ENCODE results near the gene TCF20. TPM values are rescaled to one million over a fixed set of nuclear protein-coding genes. Genes with fewer than 3 reads are reported as not detected.

TCF20 gene
- total RNA-seq, 2 experiments from 2014 or later, result 61.6 to 64.1 TPM

DNA sequence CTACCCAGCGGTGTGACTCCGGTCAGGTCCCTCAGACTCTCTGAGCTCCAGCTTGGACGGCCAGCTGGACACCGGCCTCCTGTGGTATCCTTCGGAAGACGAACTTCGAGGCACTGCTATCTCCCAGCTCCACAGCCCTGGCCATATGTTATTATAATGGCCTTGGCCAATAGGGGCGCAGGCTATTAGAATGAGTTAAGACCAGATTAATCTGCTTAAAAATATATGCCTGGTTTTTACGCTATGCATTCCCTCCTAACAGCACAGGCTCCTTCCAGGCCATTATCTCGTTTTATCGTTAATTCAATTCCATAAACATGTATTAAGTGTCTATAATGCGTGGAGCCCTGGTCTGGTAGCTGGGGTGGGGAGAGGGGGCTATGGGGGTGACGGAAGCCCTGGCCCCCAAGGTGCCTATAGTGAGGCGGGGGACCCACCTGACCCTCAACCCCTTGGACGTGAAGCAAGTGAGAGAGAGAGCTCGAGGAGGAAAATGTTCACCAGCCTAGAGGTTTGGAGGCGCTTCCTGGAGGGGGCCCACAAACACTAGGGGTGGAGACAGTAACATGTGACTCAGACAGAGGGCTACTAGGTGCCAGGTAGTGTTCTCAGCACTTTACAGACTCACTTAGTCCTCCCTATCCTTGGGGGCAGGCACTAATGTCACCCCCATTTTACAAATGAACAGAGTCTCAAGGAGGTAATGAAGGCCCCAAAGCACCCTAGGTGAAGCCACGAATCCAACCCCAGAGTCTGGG lies 37.5 kb upstream of the TCF20 start:
- Histone ChIP-seq H3K36me3 (ENCODE audit: insufficient read depth, low read length) (no peaks in the 10 kb centered on the region), H3K4me3 (ENCODE audit: low read length) (no peak overlapping the region), H3K27ac (ENCODE audit: low read depth in 1 of 2, low read length in 2 of 2) (no peak overlapping the region), H3K27me3 (ENCODE audit: control insufficient read depth in 1 of 2, insufficient read depth in 2 of 2, low read length in 2 of 2) (no peaks in the 10 kb centered on the region), H3K9me3 (ENCODE audit: control insufficient read depth in 1 of 2, insufficient read depth in 1 of 2, low read length in 2 of 2) (peaks cover 0 to 3% of the 10 kb centered on the region in 2 experiments), H3K4me1 (ENCODE audit: insufficient read depth, low read length) (peaks cover 61% of the 10 kb centered on the region)
- ATAC-seq (ENCODE audit: poor library complexity), result no peak
- Mint-ChIP-seq H3K9me3 (no peaks in the 10 kb centered on the region), H3K36me3 (ENCODE audit: low read depth) (no peaks in the 10 kb centered on the region), H3K27ac (peak overlapping the region; percentile 27), H3K4me3 (peak overlapping the region; percentile 42), H3K27me3 (no peaks in the 10 kb centered on the region), H3K4me1 (ENCODE audit: low read depth) (peaks cover 65% of the 10 kb centered on the region)
- ChIA-PET POLR2A (interaction anchor here (1.8 kb wide), 1 partner anchor 20 kb away, joined by 4 read pairs; no protein-coding TSS in a partner anchor), CTCF (no interaction called here)
- no peak for DNase-seq
- intact Hi-C loops (cut with DNase I, micrococcal nuclease), result no loop called here
- TF ChIP-seq CTCF (IDR thresholded peaks at IDR 0.05), result no peak

- Histone ChIP-seq H3K4me3 (ENCODE audit: low read length) (no peak overlapping the region), H3K27ac (ENCODE audit: low read depth in 1 of 2, low read length in 2 of 2) (no peak overlapping the region), H3K4me1 (ENCODE audit: insufficient read depth, low read length) (peaks cover 62% of the 10 kb centered on the region), H3K36me3 (ENCODE audit: insufficient read depth, low read length) (no peaks in the 10 kb centered on the region), H3K27me3 (ENCODE audit: control insufficient read depth in 1 of 2, insufficient read depth in 2 of 2, low read length in 2 of 2) (no peaks in the 10 kb centered on the region), H3K9me3 (ENCODE audit: control insufficient read depth in 1 of 2, insufficient read depth in 1 of 2, low read length in 2 of 2) (peaks cover 0 to 3% of the 10 kb centered on the region in 2 experiments)
- POLR2A ChIA-PET, result interaction anchor here (1.3 kb wide), 1 partner anchor 10 kb away, joined by 4 read pairs; no protein-coding TSS in a partner anchor
- ATAC-seq (ENCODE audit: poor library complexity) (no peak), DNase-seq (no peak)
- TF ChIP-seq CTCF (IDR thresholded peaks at IDR 0.05), result no peak
- intact Hi-C loops (cut with DNase I, micrococcal nuclease), result no loop called here
- peaks cover 68% of the 10 kb centered on the region for H3K4me1 Mint-ChIP-seq (ENCODE audit: low read depth)
- no peaks in the 10 kb centered on the region for H3K36me3 Mint-ChIP-seq (ENCODE audit: low read depth)
- CTCF ChIA-PET, result no interaction called here
- no peaks in the 10 kb centered on the region for H3K9me3 Mint-ChIP-seq
- H3K4me3 Mint-ChIP-seq, result no peak overlapping the region
- H3K27me3 Mint-ChIP-seq, result no peaks in the 10 kb centered on the region
- no peak overlapping the region for H3K27ac Mint-ChIP-seq
These were observed 35.6 kb upstream of the TCF20 start for GRCh38 chr22:42306010-42306409.

- Histone ChIP-seq H3K9me3 (ENCODE audit: control insufficient read depth in 1 of 2, insufficient read depth in 1 of 2, low read length in 2 of 2) (peaks cover 0 to 3% of the 10 kb centered on the region in 2 experiments), H3K27ac (ENCODE audit: low read depth in 1 of 2, low read length in 2 of 2) (no peak overlapping the region), H3K4me1 (ENCODE audit: insufficient read depth, low read length) (peaks cover 77% of the 10 kb centered on the region), H3K4me3 (ENCODE audit: low read length) (no peak overlapping the region), H3K27me3 (ENCODE audit: control insufficient read depth in 1 of 2, insufficient read depth in 2 of 2, low read length in 2 of 2) (no peaks in the 10 kb centered on the region), H3K36me3 (ENCODE audit: insufficient read depth, low read length) (no peaks in the 10 kb centered on the region)
- Mint-ChIP-seq H3K36me3 (ENCODE audit: low read depth) (no peaks in the 10 kb centered on the region), H3K4me3 (peak overlapping the region; percentile 25), H3K4me1 (ENCODE audit: low read depth) (peaks cover 72% of the 10 kb centered on the region), H3K27me3 (no peaks in the 10 kb centered on the region), H3K9me3 (no peaks in the 10 kb centered on the region), H3K27ac (peak overlapping the region; percentile 62)
- intact Hi-C loops (cut with DNase I, micrococcal nuclease), result no loop called here
- ChIA-PET CTCF (interaction anchor here (1.1 kb wide), 1 partner anchor 23 kb away, joined by 3 read pairs; no protein-coding TSS in a partner anchor), POLR2A (interaction anchor here (0.7 to 1.6 kb wide), 4 partner anchors 8 to 24 kb away, joined by 3 to 5 read pairs (median 4); no protein-coding TSS in a partner anchor)
- no peak for DNase-seq
- TF ChIP-seq CTCF (IDR thresholded peaks at IDR 0.05), result no peak
- no peak for ATAC-seq (ENCODE audit: poor library complexity)
These were observed 33.9 kb upstream of the TCF20 start for GRCh38 chr22:42304324-42304790.
